Lower leg skin (tissue), 4 donors: Measurements from ENCODE around the gene POM121L2. TPM values are rescaled to one million over a fixed set of nuclear protein-coding genes. Genes with fewer than 3 reads are reported as not detected.

Experiments
- DNase-seq, 2 donors: peaks; one replicate each; pipeline ENCODE4 v3.0.0-alpha.2; 2019; ENCODE audit warnings: low spot score in 2 of 2
- H3K4me3 ChIP-seq: fragments of 200-600 bp; sonication (generic); 2 replicates; pipeline ENCODE4 v1.5.1; 2017; ENCODE audit warnings: mild to moderate bottlenecking, low read depth; ENCODE audit not compliant: poor library complexity, severe bottlenecking
- CTCF ChIP-seq, 3 donors: fragments of 450-650 bp; IDR thresholded peaks; one replicate each; pipeline ENCODE4 v1.5.1; 2016; ENCODE audit warnings: antibody characterized with exemption in 3 of 3, mild to moderate bottlenecking in 3 of 3, moderate library complexity in 2 of 3
- POLR2A ChIP-seq, 2 donors: fragments of 450-650 bp; IDR thresholded peaks; one replicate each; pipeline ENCODE4 v1.6.1; 2016 to 2017; ENCODE audit warnings: antibody characterized with exemption in 2 of 2, mild to moderate bottlenecking in 1 of 2, moderate library complexity in 1 of 2
- WGBS, 2 donors: methylation state at CpG; one replicate each; pipeline ENCODE4 v1.1.5; 2018; 5-methylcytosine and 5-hydroxymethylcytosine counted together
- intact Hi-C: fragments of 100-400 bp; cut with DNase I; formaldehyde crosslinking; loops from one replicate; pipeline ENCODE4 v1.15.0; 2023; ENCODE audit warnings: low total_unique reads
- total RNA-seq, 4 donors: library from RNA; depleted of rRNA; stranded (reverse); fragments of >200 nt; gene quantifications; one replicate each; pipeline ENCODE4 v1.1.0, GENCODE V29; 2016

The POM121L2 gene
- total RNA-seq, 4 donors from 2014 or later = not detected

- WGBS, 2 donors = 13 to 19% methylated on average over 7 of the region's 7 CpGs
- TF ChIP-seq CTCF (IDR thresholded peaks at IDR 0.05) = no peak
- TF ChIP-seq POLR2A (IDR thresholded peaks at IDR 0.05) = no peak
- no peak overlapping the region for H3K4me3 ChIP-seq
- intact Hi-C loops = no loop called here
- DNase-seq = no peak
These were observed 14.6 kb downstream of the POM121L2 start for GRCh38 chr6:27297484-27297856.

GRCh38 chr6:27296106-27296783 lies 15.8 kb downstream of the POM121L2 start:
- H3K4me3 ChIP-seq = no peak overlapping the region
- intact Hi-C loops = no loop called here
- DNase-seq = no peak
- TF ChIP-seq POLR2A (IDR thresholded peaks at IDR 0.05) (no peak), CTCF (IDR thresholded peaks at IDR 0.05) (no peak)
- 5% methylated on average over 27 of the region's 27 CpGs for WGBS, 2 donors

DNA sequence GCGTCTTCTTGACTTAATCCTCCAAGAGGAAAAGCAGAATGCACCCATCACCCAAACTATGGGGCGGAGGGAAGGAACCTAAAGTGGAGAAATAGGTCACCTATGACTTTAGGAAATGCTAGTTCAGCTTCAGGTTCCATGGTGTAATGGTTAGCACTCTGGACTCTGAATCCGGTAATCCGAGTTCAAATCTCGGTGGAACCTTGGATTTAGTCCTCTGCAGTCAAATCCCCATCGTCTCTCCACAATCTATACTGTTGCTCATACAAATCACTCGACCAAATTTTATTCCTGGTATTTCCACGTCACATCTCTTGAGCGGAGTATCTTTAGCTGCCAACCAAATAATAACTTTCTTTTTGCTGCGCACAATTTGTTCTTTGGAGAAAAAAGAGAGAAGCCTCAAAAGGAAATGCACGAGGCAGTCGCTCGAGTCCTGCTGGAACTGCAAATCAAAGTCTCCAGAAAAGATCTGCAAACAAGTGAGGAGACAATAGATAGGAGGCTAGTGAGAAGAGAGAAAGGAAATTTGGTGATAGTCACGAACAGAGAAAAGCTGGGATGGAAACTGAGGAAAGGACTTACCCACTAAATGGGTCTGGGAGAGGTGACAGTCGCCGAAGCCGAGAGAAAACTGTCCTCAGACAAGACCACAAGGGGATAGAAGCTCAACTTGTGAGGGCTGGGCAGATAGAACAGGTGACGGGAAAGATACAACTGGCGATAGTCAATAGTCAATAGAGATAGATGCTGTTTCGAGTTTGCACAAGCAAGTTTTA lies 16.6 kb downstream of the POM121L2 start:
- no peak for DNase-seq
- no peak overlapping the region for H3K4me3 ChIP-seq
- intact Hi-C loops = no loop called here
- 6 to 9% methylated on average over 20 of the region's 20 CpGs for WGBS, 2 donors
- TF ChIP-seq CTCF (IDR thresholded peaks at IDR 0.05) = no peak
- TF ChIP-seq POLR2A (IDR thresholded peaks at IDR 0.05) = no peak

- no peak for DNase-seq
- no peak for TF ChIP-seq POLR2A (IDR thresholded peaks at IDR 0.05)
- no peak for TF ChIP-seq CTCF (IDR thresholded peaks at IDR 0.05)
- WGBS, 2 donors = 17 to 27% methylated on average over 5 of the region's 5 CpGs
- H3K4me3 ChIP-seq = no peak overlapping the region
- intact Hi-C loops = no loop called here
These were observed 17.7 kb downstream of the POM121L2 start for GRCh38 chr6:27294409-27294808.

GRCh38 chr6:27293436-27294098 lies 18.5 kb downstream of the POM121L2 start:
- no peak overlapping the region for H3K4me3 ChIP-seq
- intact Hi-C loops = no loop called here
- DNase-seq = no peak
- TF ChIP-seq CTCF (IDR thresholded peaks at IDR 0.05) (no peak), POLR2A (IDR thresholded peaks at IDR 0.05) (no peak)
- 21 to 23% methylated on average over 28 of the region's 28 CpGs for WGBS, 2 donors
